GM12865 (cell line): ENCODE measurements around the gene NME9.

ENCODE experiments used
- DNase-seq: peaks from one replicate; pipeline ENCODE4 v3.0.0; 2010; ENCODE audit warnings: low read depth
- H3K4me3 ChIP-seq: 2 replicates; pipeline ENCODE4 v1.5.1; 2011; ENCODE audit warnings: mild to moderate bottlenecking, low read depth, low read length, control low read depth
- TF ChIP-seq, protein P1 (sequence below): IDR thresholded peaks from 2 replicates; pipeline ENCODE4 v1.5.1; 2011; ENCODE audit warnings: low read length, control low read depth, low read depth, inconsistent platforms; ENCODE audit not compliant: insufficient read depth; ENCODE audit errors: missing control alignments

NME9 gene

DNA sequence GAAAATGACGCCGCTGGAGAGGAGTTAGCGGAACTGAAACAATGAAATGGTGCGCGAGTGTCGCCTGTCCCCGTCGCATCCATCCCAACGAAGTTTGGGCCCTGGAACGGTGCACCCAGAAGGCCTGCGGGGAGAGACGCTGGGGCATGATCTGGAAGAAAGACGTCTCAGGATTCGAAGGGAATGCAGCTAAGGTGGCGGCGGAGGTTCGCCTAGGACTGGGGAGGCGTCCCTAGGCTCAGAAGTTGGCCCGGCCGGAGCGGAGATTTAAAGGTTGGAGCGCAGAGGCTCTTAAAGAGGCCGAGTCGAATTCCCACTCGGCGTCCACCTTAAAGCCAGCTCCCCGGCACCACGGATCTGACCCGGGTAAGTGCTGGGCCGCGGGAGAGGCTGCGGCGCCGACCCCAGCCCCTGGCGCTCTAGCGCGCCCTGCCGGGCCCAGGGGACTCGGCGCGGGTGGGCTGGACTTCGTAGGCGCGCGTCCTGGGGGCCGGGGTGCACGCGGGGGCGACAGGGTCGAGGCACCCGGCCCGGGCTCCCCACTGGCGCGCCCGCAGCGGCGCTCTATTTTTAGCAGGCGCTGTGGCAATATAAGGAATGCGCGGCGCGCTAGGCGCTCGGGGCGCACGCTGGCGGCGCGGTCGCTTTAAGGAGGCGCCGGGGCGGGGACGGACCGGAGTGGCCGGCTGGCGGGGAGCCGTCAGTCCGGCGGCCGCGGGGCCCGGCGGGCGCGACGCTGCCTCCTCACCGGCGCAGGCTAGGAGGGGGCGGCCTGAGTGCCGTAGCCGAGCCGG, 18.5 kb upstream of the NME9 start, which contains the start of gene MRAS:
Gene MRAS, plus strand, starts transcription at position 620 of the 794 bp plus-strand sequence. CDS start 24,305 bp downstream, outside the sequence.
- H3K4me3 ChIP-seq, result no peak within 1 kb of the TSS
- no peak for DNase-seq
- TF ChIP-seq, protein P1, sequence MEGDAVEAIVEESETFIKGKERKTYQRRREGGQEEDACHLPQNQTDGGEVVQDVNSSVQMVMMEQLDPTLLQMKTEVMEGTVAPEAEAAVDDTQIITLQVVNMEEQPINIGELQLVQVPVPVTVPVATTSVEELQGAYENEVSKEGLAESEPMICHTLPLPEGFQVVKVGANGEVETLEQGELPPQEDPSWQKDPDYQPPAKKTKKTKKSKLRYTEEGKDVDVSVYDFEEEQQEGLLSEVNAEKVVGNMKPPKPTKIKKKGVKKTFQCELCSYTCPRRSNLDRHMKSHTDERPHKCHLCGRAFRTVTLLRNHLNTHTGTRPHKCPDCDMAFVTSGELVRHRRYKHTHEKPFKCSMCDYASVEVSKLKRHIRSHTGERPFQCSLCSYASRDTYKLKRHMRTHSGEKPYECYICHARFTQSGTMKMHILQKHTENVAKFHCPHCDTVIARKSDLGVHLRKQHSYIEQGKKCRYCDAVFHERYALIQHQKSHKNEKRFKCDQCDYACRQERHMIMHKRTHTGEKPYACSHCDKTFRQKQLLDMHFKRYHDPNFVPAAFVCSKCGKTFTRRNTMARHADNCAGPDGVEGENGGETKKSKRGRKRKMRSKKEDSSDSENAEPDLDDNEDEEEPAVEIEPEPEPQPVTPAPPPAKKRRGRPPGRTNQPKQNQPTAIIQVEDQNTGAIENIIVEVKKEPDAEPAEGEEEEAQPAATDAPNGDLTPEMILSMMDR, result no peak

DNA sequence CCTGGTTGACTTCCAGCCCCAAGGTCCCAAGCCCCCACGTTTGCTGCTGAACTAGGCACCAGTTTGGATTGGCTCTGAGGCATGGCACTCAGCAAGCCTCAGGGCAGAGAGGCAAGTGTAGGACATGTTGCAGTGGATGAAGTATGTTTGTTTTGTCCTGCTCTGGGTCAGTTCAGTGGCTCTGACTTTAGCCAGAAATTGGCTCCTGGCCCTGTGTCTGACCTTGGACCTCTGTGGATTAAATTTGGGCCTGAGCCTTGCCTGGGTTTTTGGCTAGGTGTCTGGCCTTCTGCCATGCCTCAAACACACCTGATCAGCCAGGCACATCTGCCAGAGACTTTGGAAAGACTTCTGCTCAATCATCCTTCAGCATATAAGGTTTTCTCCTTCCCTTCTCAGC, 15.1 kb upstream of the NME9 start:
- DNase-seq, result no peak
- H3K4me3 ChIP-seq, result no peak overlapping the region
- TF ChIP-seq, protein P1, result no peak

DNA sequence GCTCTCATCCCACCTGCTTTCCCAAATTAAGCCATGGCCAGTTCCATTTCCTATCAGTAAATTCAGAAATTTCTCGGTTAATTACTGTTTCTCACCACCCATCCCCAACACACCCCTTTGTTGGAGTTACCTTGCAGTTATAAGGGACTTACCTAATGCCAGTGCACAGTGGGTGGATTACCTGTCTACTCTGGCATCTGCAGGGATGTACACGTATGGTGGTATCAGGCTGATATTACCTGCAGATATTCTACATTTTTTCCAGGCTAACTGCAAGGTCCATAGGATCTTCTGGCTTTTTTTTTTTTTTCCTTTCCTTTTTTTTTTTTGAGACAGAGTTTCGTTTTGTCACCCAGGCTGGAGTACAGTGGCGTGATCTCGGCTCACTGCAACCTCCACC, 10.9 kb upstream of the NME9 start:
- DNase-seq, result no peak
- no peak overlapping the region for H3K4me3 ChIP-seq
- TF ChIP-seq, protein P1, result no peak

- no peak overlapping the region for H3K4me3 ChIP-seq
- TF ChIP-seq, protein P1, result no peak
- no peak for DNase-seq
These were observed 9.2 kb upstream of the NME9 start for GRCh38 chr3:138338811-138339210.

DNA sequence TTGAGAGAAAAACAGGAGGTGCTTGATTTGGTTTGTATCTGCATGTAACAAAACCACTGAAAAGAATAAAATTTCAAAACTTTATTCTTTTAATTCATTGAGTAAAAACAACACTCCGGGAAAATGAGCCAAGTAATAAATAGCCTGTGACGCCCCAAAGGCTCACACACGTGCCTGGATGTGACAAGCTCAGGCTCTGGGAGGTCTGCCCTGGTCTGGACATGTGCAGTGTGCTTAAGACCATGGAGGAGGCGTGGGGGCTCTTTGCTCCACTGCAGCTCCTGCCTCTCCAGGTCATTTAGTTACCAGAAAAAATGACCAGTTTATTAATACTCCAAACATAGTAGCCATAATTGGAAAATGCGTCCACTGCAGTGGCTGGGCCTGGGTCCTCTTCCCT, 8.6 kb upstream of the NME9 start:
- no peak overlapping the region for H3K4me3 ChIP-seq
- no peak for DNase-seq
- TF ChIP-seq, protein P1, result no peak

DNA sequence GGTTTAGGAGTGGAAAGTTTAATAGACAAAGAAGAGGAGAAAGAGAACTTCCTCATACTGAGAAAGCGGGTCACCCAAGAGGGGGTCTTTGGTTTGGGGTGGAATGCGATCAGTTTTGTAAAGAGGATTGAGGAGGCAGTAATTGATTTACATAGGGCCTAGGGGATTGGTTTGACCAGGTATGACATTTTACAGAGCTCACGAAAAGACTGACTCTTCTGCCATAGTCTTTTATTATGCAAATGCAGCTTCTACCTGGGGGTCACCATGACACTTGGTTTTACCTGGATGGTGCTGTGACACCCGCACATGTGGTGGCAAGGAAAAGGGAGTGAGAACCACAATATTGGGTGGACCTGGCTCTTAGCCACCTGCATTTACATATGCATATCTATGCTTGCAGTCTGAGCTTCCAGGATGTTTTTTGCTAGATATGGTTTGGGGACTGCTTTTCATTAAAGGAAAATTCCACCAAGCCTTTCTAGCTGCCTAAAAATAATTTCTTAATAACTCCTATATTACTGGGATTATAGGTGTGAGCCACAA, 6.9 kb upstream of the NME9 start:
- no peak overlapping the region for H3K4me3 ChIP-seq
- TF ChIP-seq, protein P1, result no peak
- no peak for DNase-seq
